Immature natural killer cell (primary cell): ENCODE measurements around the gene ENOX1. TPM values are rescaled to one million over a fixed set of nuclear protein-coding genes. Genes with fewer than 3 reads are reported as not detected.

Experiments
- DNase-seq, 3 donors: peaks; one replicate each; pipeline ENCODE4 v3.0.0; 2022; ENCODE audit warnings: mixed read lengths in 1 of 3
- H3K27ac Mint-ChIP-seq, 6 donors: one replicate each; pipeline ENCODE4 v1.8.0; 2020; ENCODE audit warnings: mixed read lengths in 6 of 6, mild to moderate bottlenecking in 5 of 6, inconsistent platforms in 4 of 6, moderate library complexity in 3 of 6
- H3K27me3 Mint-ChIP-seq, 3 donors: one replicate each; pipeline ENCODE4 v1.8.0; 2020 to 2021; ENCODE audit warnings: low read depth in 3 of 3, mild to moderate bottlenecking in 3 of 3, mixed read lengths in 3 of 3, moderate library complexity in 3 of 3, inconsistent platforms in 1 of 3
- H3K36me3 Mint-ChIP-seq, 3 donors: one replicate each; pipeline ENCODE4 v1.8.0; 2020; ENCODE audit warnings: mixed read lengths in 3 of 3, inconsistent platforms in 2 of 3, mild to moderate bottlenecking in 2 of 3
- H3K4me1 Mint-ChIP-seq, 2 donors: one replicate each; pipeline ENCODE4 v1.8.0; 2020; ENCODE audit warnings: inconsistent platforms in 2 of 2, mild to moderate bottlenecking in 2 of 2, mixed read lengths in 2 of 2, moderate library complexity in 1 of 2
- H3K4me3 Mint-ChIP-seq, 5 donors: one replicate each; pipeline ENCODE4 v1.8.0; 2020; ENCODE audit warnings: mild to moderate bottlenecking in 5 of 5, mixed read lengths in 5 of 5, inconsistent platforms in 3 of 5, moderate library complexity in 3 of 5
- H3K9me3 Mint-ChIP-seq, 6 donors: one replicate each; pipeline ENCODE4 v1.8.0; 2020; ENCODE audit warnings: mild to moderate bottlenecking in 6 of 6, mixed read lengths in 6 of 6, inconsistent platforms in 4 of 6, moderate library complexity in 3 of 6
- polyA plus RNA-seq, 3 donors: library from polyadenylated mRNA; unstranded; fragments of 300-500 nt; fragmentation: Illumina TruSeq; gene quantifications; one replicate each; pipeline ENCODE4 v1.2.3, GENCODE V29; 2021

ENOX1 gene
- polyA plus RNA-seq, 3 donors from 2014 or later = not detected

- peaks cover 0 to 2% (median 0%) of the 10 kb centered on the region in 3 donors for H3K27me3 Mint-ChIP-seq
- H3K27ac Mint-ChIP-seq = no peak overlapping the region
- no peak overlapping the region for H3K4me3 Mint-ChIP-seq
- H3K9me3 Mint-ChIP-seq = no peaks in the 10 kb centered on the region
- H3K4me1 Mint-ChIP-seq = no peaks in the 10 kb centered on the region
- H3K36me3 Mint-ChIP-seq = no peaks in the 10 kb centered on the region
- no peak for DNase-seq
Observed at GRCh38 chr13:43414111-43414510, 372.7 kb downstream of the ENOX1 start.

DNA sequence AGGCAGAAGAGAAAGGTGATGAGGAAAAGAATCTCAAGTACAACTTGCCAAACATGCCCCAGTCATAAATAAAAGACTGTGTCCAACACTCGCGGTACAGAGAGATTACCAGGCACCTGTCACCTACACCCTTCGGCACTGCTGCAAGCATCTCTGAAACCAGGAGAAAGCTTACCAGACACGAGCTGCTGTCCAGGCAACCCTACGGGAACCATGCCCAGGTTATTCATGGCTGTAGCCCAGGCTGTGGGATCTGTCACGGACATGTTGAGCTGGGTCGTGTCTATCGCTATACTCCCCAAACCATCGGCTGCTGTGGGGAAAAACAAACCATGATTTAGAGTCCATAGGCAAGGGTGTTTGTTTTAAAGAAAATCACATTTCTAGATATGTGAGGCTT lies 375.0 kb downstream of the ENOX1 start:
- Mint-ChIP-seq H3K27me3 (peaks cover 1 to 3% (median 2%) of the 10 kb centered on the region in 3 donors), H3K4me3 (no peak overlapping the region), H3K4me1 (no peaks in the 10 kb centered on the region), H3K36me3 (no peaks in the 10 kb centered on the region), H3K27ac (no peak overlapping the region), H3K9me3 (no peaks in the 10 kb centered on the region)
- DNase-seq = no peak

- Mint-ChIP-seq H3K4me3 (no peak overlapping the region), H3K9me3 (no peaks in the 10 kb centered on the region), H3K27me3 (peaks cover 1 to 3% (median 2%) of the 10 kb centered on the region in 3 donors)
Observed at GRCh38 chr13:43411211-43411610, 375.6 kb downstream of the ENOX1 start.

GRCh38 chr13:43408274-43408673 lies 378.5 kb downstream of the ENOX1 start:
- Mint-ChIP-seq H3K36me3 (no peaks in the 10 kb centered on the region), H3K27me3 (peaks cover 1 to 6% (median 3%) of the 10 kb centered on the region in 3 donors), H3K4me3 (no peak overlapping the region), H3K27ac (no peak overlapping the region), H3K9me3 (no peaks in the 10 kb centered on the region), H3K4me1 (no peaks in the 10 kb centered on the region)
- no peak for DNase-seq

More at GRCh38 chr13:43411211-43411610, 375.6 kb downstream of the ENOX1 start:
- DNase-seq = no peak
- H3K36me3 Mint-ChIP-seq = no peaks in the 10 kb centered on the region
- no peaks in the 10 kb centered on the region for H3K4me1 Mint-ChIP-seq
- H3K27ac Mint-ChIP-seq = no peak overlapping the region

GRCh38 chr13:43407023-43407581 lies 379.7 kb downstream of the ENOX1 start:
- no peak for DNase-seq
- no peaks in the 10 kb centered on the region for H3K4me1 Mint-ChIP-seq
- no peak overlapping the region for H3K4me3 Mint-ChIP-seq
- H3K27ac Mint-ChIP-seq = no peak overlapping the region
- no peaks in the 10 kb centered on the region for H3K36me3 Mint-ChIP-seq
- no peaks in the 10 kb centered on the region for H3K9me3 Mint-ChIP-seq
- H3K27me3 Mint-ChIP-seq = peaks cover 1 to 6% (median 3%) of the 10 kb centered on the region in 3 donors

DNA sequence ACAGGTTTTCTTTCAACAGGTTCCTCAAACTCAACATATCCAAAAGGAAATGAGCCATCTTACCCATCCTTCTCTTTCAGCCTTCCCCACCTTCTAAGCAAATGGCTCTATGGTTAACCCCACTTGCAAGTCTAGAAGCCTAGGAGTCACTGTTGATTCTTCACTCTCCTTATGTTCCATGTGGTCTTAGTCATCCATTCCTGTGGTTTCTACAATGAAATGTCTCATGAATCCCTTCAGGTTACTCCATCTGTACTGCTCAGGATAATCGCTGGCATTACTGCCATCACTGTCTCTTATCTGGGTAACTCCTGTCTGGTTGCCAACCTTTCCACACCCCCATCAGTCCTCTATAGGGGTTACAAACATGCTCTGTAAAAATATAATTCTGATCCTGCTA lies 381.3 kb downstream of the ENOX1 start:
- no peaks in the 10 kb centered on the region for H3K9me3 Mint-ChIP-seq
- DNase-seq = no peak
- H3K27ac Mint-ChIP-seq = no peak overlapping the region
- no peaks in the 10 kb centered on the region for H3K4me1 Mint-ChIP-seq
- peaks cover 3 to 6% (median 4%) of the 10 kb centered on the region in 3 donors for H3K27me3 Mint-ChIP-seq
- no peak overlapping the region for H3K4me3 Mint-ChIP-seq
- H3K36me3 Mint-ChIP-seq = no peaks in the 10 kb centered on the region

GRCh38 chr13:43402380-43402779 lies 384.4 kb downstream of the ENOX1 start:
- Mint-ChIP-seq H3K4me3 (no peak overlapping the region), H3K27me3 (peaks cover 2 to 8% (median 4%) of the 10 kb centered on the region in 3 donors), H3K36me3 (no peaks in the 10 kb centered on the region), H3K27ac (no peak overlapping the region), H3K4me1 (no peaks in the 10 kb centered on the region), H3K9me3 (no peaks in the 10 kb centered on the region)
- DNase-seq = no peak

DNA sequence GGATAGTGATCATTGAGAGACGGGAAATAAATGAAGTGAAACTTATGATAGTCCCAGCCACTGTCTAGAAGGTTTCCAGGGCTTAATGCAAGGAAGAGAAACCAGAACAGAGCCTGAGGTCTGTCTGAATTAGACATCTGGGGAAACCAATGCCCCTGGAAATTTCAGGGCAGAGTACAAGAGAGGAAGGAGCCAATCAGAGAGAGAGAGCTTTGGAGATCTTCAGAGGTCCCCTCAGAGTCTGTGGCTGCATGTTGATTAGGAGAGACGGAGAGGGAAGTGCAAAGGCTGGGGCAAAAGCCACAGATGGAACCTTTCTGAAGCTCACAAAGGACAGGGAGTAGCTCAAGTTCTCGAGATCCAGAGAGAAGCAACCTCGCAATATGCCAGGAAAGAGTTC lies 385.4 kb downstream of the ENOX1 start:
- no peak for DNase-seq
- Mint-ChIP-seq H3K27me3 (peaks cover 2 to 8% (median 4%) of the 10 kb centered on the region in 3 donors), H3K9me3 (no peaks in the 10 kb centered on the region), H3K27ac (no peak overlapping the region), H3K4me1 (no peaks in the 10 kb centered on the region), H3K4me3 (no peak overlapping the region), H3K36me3 (no peaks in the 10 kb centered on the region)

GRCh38 chr13:43397111-43397510 lies 389.7 kb downstream of the ENOX1 start:
- Mint-ChIP-seq H3K4me1 (no peaks in the 10 kb centered on the region), H3K27me3 (peaks cover 1 to 8% (median 2%) of the 10 kb centered on the region in 3 donors)
- DNase-seq = no peak

GRCh38 chr13:43391036-43391435 lies 395.7 kb downstream of the ENOX1 start:
- no peaks in the 10 kb centered on the region for H3K4me1 Mint-ChIP-seq
- H3K36me3 Mint-ChIP-seq = no peaks in the 10 kb centered on the region
- peaks cover 1 to 9% (median 6%) of the 10 kb centered on the region in 3 donors for H3K27me3 Mint-ChIP-seq
- no peak overlapping the region for H3K4me3 Mint-ChIP-seq
- no peak for DNase-seq
- no peaks in the 10 kb centered on the region for H3K9me3 Mint-ChIP-seq
- no peak overlapping the region for H3K27ac Mint-ChIP-seq

More at GRCh38 chr13:43397111-43397510, 389.7 kb downstream of the ENOX1 start:
- no peaks in the 10 kb centered on the region for H3K9me3 Mint-ChIP-seq
- H3K36me3 Mint-ChIP-seq = no peaks in the 10 kb centered on the region
- no peak overlapping the region for H3K27ac Mint-ChIP-seq
- H3K4me3 Mint-ChIP-seq = no peak overlapping the region

GRCh38 chr13:43390619-43391018 lies 396.2 kb downstream of the ENOX1 start:
- Mint-ChIP-seq H3K36me3 (no peaks in the 10 kb centered on the region), H3K4me3 (no peak overlapping the region), H3K27me3 (peaks cover 1 to 9% (median 6%) of the 10 kb centered on the region in 3 donors), H3K27ac (no peak overlapping the region), H3K9me3 (no peaks in the 10 kb centered on the region), H3K4me1 (no peaks in the 10 kb centered on the region)
- no peak for DNase-seq

DNA sequence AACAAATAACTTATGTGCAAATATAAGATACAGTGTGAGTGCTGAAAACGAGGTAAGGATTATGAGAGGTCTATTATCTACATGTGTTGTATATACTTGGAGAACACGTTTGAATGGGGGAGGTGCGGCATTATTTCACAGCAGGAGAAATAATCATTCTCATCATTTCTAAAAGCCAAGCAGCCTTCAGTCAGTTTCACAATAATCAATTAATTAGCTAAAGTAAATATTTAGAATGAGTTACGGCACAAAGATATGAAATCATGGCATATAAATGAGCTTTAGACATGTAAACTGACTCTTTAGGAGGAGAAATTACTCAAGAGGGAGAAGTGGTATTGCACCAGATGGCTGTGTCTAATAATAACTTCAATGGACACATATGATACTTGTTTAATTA lies 396.8 kb downstream of the ENOX1 start:
- H3K4me1 Mint-ChIP-seq = no peaks in the 10 kb centered on the region
- DNase-seq = no peak
- no peak overlapping the region for H3K4me3 Mint-ChIP-seq
- H3K36me3 Mint-ChIP-seq = no peaks in the 10 kb centered on the region
- H3K27me3 Mint-ChIP-seq = peaks cover 1 to 9% (median 6%) of the 10 kb centered on the region in 3 donors
- H3K9me3 Mint-ChIP-seq = no peaks in the 10 kb centered on the region
- no peak overlapping the region for H3K27ac Mint-ChIP-seq

DNA sequence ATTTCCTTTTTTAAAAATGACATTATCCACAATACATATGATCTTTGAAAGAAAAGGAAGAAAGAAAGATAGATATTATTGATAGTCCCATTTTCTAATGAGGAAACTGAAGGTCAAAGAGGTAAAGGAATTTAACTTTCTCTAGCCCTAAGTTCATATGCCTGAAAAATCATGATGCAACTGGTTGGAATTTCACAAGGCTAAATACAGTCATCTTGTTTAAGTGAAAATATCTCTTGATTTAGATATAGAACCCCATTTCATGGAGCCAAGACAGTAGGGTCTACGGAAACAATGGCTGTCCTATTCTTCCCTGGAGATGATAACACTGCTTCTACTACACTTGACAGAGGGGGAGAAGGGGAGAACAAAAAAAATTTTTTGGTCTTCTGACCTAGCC lies 397.2 kb downstream of the ENOX1 start:
- no peak for DNase-seq
- peaks cover 1 to 9% (median 6%) of the 10 kb centered on the region in 3 donors for H3K27me3 Mint-ChIP-seq
- no peaks in the 10 kb centered on the region for H3K4me1 Mint-ChIP-seq
- H3K4me3 Mint-ChIP-seq = no peak overlapping the region
- H3K9me3 Mint-ChIP-seq = no peaks in the 10 kb centered on the region
- no peaks in the 10 kb centered on the region for H3K36me3 Mint-ChIP-seq
- no peak overlapping the region for H3K27ac Mint-ChIP-seq

- no peaks in the 10 kb centered on the region for H3K9me3 Mint-ChIP-seq
- no peaks in the 10 kb centered on the region for H3K4me1 Mint-ChIP-seq
- no peak overlapping the region for H3K27ac Mint-ChIP-seq
- H3K36me3 Mint-ChIP-seq = no peaks in the 10 kb centered on the region
- DNase-seq = no peak
- H3K27me3 Mint-ChIP-seq = peaks cover 1 to 9% (median 5%) of the 10 kb centered on the region in 3 donors
- no peak overlapping the region for H3K4me3 Mint-ChIP-seq
Observed at GRCh38 chr13:43388282-43389034, 398.3 kb downstream of the ENOX1 start.
